ENCODE data around the gene CLCA2.

Gene CLCA2

DNA sequence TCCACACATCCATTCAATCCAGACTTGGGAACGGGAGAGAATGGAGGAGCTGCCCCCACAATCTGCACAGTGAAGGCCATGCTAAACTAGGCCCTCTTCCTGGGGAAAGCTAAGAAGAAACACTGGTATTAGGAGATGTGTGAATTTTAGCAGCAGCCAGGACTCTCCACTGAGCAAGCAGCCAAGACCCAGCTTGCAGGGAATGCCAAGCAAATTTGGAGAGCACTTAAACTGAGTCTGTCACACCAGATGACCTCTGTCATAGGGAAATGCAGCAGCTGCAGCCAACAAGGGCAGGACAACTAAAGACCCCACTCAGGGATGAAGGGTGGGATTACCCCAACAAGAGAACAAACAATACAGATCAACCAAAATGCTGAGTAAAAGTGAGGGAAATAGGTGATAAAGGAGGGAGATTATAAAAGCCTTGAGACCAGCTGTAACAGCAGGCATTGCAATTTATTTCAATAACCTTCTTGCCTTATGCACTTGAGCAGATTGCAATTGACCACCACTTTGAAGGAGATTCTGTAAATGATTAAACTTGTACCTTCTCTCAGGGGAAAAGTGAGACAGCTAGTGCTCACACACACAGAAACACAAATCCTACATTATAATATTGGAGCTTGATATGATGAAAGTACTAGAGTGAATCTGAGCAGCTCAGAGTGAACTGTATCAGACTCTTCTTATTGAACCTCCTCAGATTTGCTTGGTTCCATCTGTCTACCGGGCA is 42.3 kb downstream of the CLCA2 start:
- in situ Hi-C loops (cut with MboI; ENCODE audit: low pct_unique_long_range_greater_than_20kb, low sequenced_read_pairs), result no loop called here
- no peak for DNase-seq

DNA sequence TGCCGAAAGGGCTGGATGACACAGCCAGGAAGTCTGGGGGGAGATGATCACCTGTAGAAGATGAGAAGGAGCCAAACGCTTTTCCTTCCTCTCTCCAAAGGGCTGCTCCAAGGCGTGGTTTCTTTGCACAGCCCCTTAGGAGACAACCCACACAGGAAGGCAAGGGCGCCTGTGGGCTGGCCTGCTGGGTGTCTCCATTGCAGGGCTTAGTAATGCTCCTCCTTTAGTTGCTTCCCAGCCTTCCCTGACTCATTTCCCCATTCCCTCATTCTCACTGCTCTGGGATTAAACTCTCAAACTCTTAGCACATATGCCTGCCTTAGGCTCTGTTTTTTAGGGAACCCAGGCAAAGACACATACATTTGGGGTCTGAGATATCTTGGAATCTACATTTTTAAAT is 43.0 kb downstream of the CLCA2 start:
- peak; percentile 28 for DNase-seq
- in situ Hi-C loops (cut with MboI; ENCODE audit: low pct_unique_long_range_greater_than_20kb, low sequenced_read_pairs), result no loop called here

DNA sequence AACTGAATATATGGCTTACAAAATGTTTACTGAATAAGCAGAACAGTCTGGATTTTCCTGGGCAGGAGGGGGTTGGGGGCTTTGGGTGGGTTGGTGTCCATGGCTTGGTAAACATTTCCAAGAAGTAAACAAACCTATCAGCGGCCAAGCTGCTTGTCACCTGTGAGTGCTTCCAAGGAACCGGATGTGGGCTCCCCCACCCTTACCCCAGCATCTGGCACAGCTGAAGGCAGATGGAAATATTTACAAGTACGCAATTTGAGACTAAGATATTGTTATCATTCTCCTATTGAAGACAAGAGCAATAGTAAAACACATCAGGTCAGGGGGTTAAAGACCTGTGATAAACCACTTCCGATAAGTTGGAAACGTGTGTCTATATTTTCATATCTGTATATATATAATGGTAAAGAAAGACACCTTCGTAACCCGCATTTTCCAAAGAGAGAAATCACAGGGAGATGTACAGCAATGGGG is 44.6 kb downstream of the CLCA2 start, which contains the start of gene CLCA1:
CLCA1 (plus strand) TSS at position 427 of the 477 bp plus-strand sequence; CDS start at position 472, 45 bp downstream.
- in situ Hi-C loops (cut with MboI; ENCODE audit: low pct_unique_long_range_greater_than_20kb, low sequenced_read_pairs), result no loop called here

DNA sequence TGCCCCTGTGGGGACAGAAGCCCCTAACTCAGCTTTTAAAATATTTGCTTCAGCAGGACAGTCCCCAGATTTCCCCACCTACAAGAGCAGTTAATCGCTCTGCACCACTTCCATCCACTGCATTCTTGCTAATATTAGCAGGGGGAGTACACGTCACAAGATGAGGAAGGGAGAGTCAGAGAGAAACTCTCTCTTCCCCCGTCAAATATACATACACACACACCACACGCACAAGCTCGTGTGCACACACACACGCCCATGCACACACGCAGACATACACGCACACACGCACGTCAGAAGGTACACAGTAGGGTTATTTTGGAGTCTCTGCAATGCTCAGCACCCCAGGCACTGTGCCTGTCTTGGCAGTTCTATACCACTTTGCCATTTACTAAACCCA is 46.9 kb downstream of the CLCA2 start:
- no peak for DNase-seq
- in situ Hi-C loops (cut with MboI; ENCODE audit: low pct_unique_long_range_greater_than_20kb, low sequenced_read_pairs), result no loop called here

More for the DNA sequence above, 44.6 kb downstream of the CLCA2 start, which contains the start of gene CLCA1:
- no peak for DNase-seq

DNA sequence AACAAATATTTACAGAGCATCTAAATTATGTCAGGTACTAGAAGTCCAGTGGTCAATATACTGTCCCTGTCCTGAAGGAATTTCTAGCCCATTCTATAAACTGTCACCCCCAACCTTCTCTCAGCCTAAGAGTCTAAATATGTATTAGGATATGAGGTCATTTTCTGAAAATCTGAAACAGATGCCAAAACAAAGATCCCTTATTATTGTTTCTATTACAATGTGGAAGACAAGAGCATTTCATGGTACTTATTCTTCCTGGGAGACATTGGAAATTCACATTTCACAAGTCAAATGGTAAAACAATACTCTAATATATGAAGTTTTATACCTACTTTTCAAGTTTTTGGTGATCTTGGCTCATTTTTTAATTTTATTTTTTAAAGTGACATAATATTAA is 47.3 kb downstream of the CLCA2 start:
- no peak for DNase-seq

DNA sequence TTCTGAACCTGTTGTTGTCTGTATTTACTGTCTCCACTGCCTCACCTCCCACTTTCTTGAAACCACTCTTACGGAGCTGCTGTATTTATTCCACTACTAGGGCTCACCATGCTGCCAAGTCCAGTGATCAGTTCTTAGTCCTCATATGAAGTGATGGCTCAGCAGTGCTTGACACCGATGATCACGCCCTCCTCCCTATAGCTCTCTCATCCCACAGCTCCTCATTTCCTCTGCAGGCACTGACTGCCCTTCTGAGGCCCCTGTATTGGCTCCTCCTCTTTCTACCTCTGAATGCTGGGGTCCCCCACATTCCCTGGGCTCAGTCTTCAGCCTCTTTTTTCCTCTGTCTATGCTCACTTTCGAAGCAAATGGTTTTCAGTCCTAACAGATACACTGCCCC is 48.2 kb downstream of the CLCA2 start:
- in situ Hi-C loops (cut with MboI; ENCODE audit: low pct_unique_long_range_greater_than_20kb, low sequenced_read_pairs), result no loop called here

More for the DNA sequence above, 47.3 kb downstream of the CLCA2 start:
- in situ Hi-C loops (cut with MboI; ENCODE audit: low pct_unique_long_range_greater_than_20kb, low sequenced_read_pairs), result no loop called here

DNA sequence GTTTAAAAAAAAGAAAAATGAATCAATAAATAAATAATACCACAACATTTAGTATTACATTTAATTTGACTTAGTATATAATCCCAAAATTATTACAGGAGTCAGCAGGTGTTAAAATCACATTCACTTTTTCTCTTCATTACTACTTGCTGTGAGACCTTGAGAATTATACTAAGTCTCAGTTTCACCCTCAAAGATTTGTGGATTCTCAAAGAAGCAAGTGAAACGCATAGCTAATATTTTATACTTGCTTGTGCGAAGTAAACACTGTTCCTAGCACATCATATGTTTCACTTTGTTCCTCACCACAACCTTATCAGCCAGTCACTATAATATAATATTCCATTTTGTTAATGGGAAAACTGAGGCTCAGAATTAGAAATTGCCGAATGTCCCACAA is 48.8 kb downstream of the CLCA2 start:
- in situ Hi-C loops (cut with MboI; ENCODE audit: low pct_unique_long_range_greater_than_20kb, low sequenced_read_pairs), result no loop called here
- DNase-seq, result no peak

More for the DNA sequence above, 48.2 kb downstream of the CLCA2 start:
- DNase-seq, result no peak

DNA sequence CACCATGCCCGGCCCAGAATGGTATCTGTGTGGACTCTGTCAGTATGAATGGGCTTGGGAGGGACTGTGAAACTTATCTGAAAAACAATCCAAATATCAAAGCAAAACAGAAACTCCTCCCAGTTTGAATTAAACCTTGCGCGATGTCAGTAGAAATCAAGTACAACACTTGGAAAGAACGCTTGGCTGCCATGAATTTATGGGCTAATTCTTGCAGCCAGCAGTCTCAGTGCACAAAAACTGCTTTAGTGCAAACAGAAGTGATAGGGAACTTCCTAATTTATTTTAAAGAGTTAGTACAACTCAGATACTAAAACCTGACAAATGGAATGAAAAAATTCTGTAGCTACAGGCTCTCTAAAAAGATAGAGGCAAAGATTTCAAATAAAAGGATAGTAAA is 53.3 kb downstream of the CLCA2 start:
- in situ Hi-C loops (cut with MboI; ENCODE audit: low pct_unique_long_range_greater_than_20kb, low sequenced_read_pairs), result no loop called here

DNA sequence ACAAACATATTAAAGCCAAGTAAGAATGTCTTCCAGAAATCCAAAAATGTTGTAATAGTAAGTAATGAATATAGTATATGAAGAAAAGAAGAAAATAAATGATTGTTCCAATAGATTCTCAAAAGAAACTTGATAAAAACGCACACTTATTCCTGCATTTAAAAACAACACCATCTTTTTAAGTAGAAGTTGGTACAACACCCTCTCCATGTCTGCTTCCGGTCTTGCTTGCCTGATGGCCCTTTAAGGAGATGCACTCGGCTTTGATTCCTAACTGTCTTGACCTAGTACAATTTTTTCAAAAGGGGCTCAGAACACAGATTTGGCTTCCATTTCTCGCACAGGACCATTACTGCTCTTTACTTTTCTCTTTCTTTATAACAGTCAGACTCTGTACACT is 53.7 kb downstream of the CLCA2 start:
- DNase-seq, result no peak
- in situ Hi-C loops (cut with MboI; ENCODE audit: low pct_unique_long_range_greater_than_20kb, low sequenced_read_pairs), result no loop called here

More for the DNA sequence above, 53.3 kb downstream of the CLCA2 start:
- no peak for DNase-seq

DNA sequence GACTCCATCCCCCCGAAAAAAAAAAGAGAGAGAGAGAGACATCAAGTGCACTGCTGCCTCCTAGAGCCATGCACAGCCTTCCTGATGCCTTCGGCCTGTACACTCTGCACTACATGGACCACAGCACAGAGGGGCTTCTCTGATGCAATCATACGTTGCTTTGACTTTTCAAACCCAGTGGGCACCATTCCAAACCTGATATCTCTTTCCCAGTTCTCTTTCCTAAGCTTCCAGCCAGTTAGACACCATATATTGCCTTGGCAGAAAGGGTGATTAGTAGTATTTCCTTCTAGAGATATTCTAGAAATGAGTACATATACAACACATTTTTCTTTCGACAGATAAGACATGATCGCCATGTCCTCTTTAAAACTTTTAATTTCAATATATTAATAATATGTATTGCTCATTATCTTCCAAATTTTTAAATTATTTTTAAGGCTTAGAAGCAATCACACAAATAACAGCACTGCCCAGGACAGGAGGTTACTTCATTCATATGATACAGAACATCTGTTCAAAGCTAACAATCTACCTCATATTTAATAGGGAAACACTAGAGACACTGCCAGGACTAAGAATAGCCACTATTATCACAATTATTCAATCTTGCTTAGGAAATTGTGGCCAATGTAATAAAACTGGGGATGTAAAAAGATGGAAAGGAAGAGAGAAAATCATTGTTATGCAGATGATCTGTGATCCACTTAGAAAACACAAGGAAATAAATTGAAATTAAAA is 54.6 kb downstream of the CLCA2 start:
- in situ Hi-C loops (cut with MboI; ENCODE audit: low pct_unique_long_range_greater_than_20kb, low sequenced_read_pairs), result no loop called here
- no peak for DNase-seq

DNA sequence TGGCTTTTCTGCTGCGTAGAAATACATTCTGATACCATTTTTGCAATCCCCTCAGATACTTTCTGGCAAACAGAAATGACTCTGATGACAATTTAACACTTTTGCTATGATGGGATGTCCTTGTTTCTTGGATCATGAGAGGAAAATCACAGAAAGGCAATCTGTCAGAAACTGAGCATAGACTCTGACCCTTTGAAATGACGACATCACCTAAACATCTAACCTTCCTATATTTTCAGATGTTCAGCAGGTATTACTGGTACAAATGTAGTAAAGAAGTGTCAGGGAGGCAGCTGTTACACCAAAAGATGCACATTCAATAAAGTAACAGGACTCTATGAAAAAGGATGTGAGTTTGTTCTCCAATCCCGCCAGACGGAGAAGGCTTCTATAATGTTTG is 58.0 kb downstream of the CLCA2 start:
- in situ Hi-C loops (cut with MboI; ENCODE audit: low pct_unique_long_range_greater_than_20kb, low sequenced_read_pairs), result no loop called here
- no peak for DNase-seq

DNA sequence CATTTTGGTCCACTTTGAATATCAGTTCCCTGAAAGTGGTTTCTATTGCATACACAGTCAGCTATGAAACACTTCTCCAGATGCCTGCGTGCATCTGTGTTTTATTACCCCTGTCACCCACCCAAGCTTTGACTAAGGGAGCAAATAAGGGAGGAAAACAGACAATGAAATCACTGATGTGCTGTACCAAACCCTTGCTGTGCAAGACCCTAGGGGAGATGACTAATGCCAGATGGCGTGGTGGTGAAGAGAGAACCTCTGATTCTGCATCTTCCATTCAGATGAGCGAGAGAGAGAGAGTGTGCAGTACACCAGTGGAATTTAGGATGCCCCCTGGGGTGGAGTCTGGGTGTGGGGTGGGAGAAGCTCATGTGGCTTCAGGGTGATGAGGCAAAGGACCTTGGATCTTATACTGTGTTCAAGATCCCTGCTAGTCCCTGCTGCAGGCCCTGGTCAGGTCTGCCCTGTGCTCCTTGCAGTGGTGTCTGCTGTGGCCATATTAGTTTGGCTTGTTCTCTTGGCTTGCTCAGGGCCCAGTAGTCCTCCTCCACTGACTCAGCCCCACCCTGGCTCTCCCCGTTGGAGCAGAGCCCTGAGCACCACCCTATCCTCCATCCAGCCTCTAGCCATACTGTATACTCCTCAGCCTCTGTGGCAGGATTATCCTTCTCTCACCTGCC is 63.3 kb downstream of the CLCA2 start:
- no peak for DNase-seq
- in situ Hi-C loops (cut with MboI; ENCODE audit: low pct_unique_long_range_greater_than_20kb, low sequenced_read_pairs), result no loop called here

DNA sequence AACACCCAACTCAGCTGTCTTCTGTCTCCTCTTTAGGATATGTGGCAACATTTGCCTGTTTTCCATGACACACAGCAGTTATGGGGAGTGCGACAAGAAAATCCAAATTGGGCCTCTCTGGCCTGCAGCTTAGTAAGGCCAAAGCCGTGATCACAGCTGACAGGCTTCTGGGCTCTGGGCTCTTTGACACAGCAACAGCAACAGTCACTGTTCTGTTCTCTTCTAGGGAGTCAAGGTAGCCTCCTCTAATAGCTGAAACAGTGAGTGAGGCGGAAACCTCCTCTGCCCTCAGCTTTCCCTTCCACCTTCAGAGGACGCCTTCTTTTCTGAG is 63.8 kb downstream of the CLCA2 start:
- DNase-seq, result no peak
- in situ Hi-C loops (cut with MboI; ENCODE audit: low pct_unique_long_range_greater_than_20kb, low sequenced_read_pairs), result no loop called here

DNA sequence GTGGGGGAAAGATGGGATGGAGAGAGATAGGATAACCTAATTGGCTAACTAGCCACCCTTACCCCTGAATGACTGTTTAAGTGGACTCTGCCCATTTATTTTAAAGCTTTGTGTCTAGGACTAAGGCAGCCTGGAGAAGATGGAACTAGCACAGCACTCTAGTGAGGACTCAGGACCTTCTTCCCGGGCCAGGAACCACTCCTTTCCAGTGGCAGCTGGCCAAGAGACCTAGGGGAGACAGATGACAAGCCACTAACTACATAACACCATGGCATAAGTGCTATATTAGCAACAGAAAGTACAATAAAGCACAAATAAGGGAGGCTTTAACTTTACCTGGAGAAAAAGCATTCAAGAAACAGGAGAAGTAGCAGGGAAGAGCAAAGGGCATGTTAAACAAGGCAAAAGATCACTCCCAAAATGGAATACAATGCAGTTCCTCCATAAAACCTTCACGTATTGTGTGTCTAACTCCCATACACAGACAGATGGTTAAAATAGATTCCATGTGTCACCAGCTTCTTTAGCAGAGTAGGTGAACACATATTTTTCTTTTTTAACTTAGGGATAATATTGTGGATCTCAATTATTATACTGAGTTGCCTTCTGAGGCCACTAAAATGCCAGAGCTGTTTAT is 65.4 kb downstream of the CLCA2 start:
- DNase-seq, result no peak
- in situ Hi-C loops (cut with MboI; ENCODE audit: low pct_unique_long_range_greater_than_20kb, low sequenced_read_pairs), result no loop called here

DNA sequence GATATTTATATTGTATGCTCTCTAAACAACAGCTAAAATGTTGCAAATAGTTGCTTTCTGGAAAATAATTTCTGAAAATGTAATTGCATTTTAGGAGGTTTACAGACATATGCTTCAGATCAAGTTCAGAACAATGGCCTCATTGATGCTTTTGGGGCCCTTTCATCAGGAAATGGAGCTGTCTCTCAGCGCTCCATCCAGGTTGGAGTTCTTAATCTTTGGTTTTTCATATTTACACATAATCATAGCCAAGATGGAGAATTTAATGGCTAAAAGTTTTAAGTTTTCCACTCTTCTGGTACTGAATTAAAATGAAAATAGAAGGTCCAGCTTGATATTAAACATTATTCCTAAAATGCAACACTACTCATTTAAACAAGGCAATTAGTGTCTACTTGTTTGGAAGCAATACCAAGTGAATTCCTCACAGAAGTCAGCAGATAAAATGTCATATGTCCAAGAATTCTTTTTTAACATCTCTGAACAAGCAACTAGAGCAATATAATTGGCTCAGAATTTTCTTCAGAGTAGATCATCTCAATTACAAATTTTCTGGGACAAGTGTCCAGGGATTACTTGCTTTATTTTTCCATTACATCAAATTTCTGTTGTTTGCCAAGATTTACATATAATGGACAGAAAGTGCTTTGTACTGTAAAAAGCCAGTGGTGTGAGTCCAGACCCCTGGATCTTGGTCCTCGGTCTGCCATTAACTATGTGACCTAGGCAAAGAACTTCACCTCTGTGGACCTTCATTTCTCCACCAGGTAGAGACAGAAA is 67.4 kb downstream of the CLCA2 start:
- in situ Hi-C loops (cut with MboI; ENCODE audit: low pct_unique_long_range_greater_than_20kb, low sequenced_read_pairs), result no loop called here
- DNase-seq, result no peak

DNA sequence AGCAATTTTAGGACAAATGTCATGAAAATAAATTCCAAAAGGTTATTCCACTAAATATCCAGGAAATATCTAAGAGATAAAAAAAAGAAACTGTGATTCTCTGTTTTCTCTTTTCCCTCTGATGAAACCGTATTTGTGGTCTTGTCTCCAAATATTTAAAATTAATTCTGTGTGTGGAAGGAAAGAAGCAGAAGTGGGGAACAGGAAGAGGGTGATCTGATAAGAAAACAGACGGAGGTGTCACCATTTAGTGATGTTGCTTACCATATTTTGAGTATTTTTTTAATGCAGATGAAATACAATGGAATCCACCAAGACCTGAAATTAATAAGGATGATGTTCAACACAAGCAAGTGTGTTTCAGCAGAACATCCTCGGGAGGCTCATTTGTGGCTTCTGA is 74.3 kb downstream of the CLCA2 start:
- in situ Hi-C loops (cut with MboI; ENCODE audit: low pct_unique_long_range_greater_than_20kb, low sequenced_read_pairs), result no loop called here
- peak; percentile 16 for DNase-seq

DNA sequence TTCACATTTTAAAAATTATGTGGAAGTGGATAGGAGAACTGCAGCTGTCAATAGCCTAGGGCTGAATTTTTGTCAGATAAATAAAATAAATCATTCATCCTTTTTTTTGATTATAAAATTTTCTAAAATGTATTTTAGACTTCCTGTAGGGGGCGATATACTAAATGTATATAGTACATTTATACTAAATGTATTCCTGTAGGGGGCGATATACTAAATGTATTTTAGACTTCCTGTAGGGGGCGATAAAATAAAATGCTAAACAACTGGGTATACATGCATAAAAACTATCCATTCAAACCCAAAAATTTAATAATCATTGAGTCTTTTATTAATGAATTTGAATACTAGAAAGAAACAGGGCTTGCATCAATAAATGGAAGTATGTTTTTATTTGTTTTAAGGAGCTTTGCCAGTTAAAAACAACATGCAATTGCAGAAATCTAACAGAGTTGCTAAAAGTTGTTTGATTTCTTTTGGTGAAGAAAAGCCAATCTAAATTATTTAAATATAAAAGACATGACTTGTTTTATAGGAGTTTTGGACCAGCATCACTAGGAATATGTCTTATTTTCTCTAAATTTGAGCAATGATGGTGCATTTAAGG is 76.1 kb downstream of the CLCA2 start:
- DNase-seq, result peak; percentile 50
- in situ Hi-C loops (cut with MboI; ENCODE audit: low pct_unique_long_range_greater_than_20kb, low sequenced_read_pairs), result no loop called here

DNA sequence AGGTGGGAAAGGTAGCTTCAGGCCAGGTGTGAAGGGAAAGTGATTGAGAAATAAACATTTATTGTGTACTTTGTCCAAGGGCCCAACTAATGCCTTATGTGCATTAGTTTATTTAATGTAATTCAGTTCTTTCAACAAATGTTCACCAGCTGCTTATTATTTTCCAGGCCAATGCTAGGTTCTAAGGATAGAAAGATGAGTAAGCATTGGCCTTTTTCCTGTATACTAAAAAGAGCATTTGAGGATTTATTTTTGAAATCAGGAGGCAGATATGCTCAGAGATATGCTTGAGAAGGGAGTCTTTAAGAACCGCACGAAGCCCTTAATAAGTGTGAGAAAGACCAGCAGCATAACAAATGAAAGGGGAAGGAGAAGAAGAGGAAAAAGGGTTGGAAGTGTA is 76.7 kb downstream of the CLCA2 start:
- no peak for DNase-seq
- in situ Hi-C loops (cut with MboI; ENCODE audit: low pct_unique_long_range_greater_than_20kb, low sequenced_read_pairs), result no loop called here
